HepG2 (cell line): ENCODE measurements around the gene ARHGDIG. TPM values are rescaled to one million over a fixed set of nuclear protein-coding genes. Genes with fewer than 3 reads are reported as not detected.

Experiments
- ATAC-seq: fragments of 200-7000 bp; cut with Tn5 transposase; 3 replicates; pipeline ENCODE4 v1.9.1; 2020; ENCODE audit warnings: mild to moderate bottlenecking, moderate library complexity
- BruUV-seq: library from RNA; stranded (reverse); fragments of 400-500 nt; replicated peaks from 2 replicates; lab custom pipeline; 2021; lab: Mats Ljungman, UMichigan
- CTCF ChIA-PET: fragments of 300-600 bp; formaldehyde crosslinking; extraction: SDS; loops from one replicate; lab custom pipeline; 2021; ENCODE audit warnings: low total read pairs, inconsistent platforms, low intra/inter-chr PET ratio; lab: Yijun Ruan, JAX
- POLR2A ChIA-PET: fragments of 350-600 bp; sonication (Branson Sonifier 250); formaldehyde crosslinking; loops from one replicate; lab custom pipeline; 2020; ENCODE audit warnings: antibody characterized with exemption, inconsistent platforms; lab: Yijun Ruan, JAX
- DNase-seq: peaks from one replicate; pipeline ENCODE4 v3.0.0-alpha.2; 2015; ENCODE audit warnings: low spot score
- FAIRE-seq: peaks from 3 replicates; lab custom pipeline; 2011; peaks lifted over from hg19 to GRCh38; lab: Jason Lieb, UNC
- H2AFZ ChIP-seq: one replicate; pipeline ENCODE4 v1.6.1; 2011; ENCODE audit warnings: low read length, inconsistent platforms
- H3K27ac ChIP-seq: fragments of 300-600 bp; 3 replicates; pipeline ENCODE4 v1.8.0; 2011; ENCODE audit warnings: mixed run types, mild to moderate bottlenecking, mixed read lengths, low read length, inconsistent platforms; ENCODE audit not compliant: insufficient read depth; ENCODE audit errors: extremely low read length
- H3K27me3 ChIP-seq, 2 experiments: fragments of 200-600 bp in 1 of 2; 2 replicates in 1 of 2; 3 replicates in 1 of 2; pipeline versions ENCODE4 v1.6.0 to v1.8.0; 2011; ENCODE audit warnings: low read length in 2 of 2, mild to moderate bottlenecking in 2 of 2, moderate library complexity in 2 of 2, inconsistent platforms in 1 of 2; ENCODE audit not compliant: insufficient read depth in 2 of 2, control insufficient read depth in 1 of 2
- H3K36me3 ChIP-seq, 2 experiments: fragments of 200-600 bp in 1 of 2; replicated peaks in 1 of 2; 2 replicates in 1 of 2; 3 replicates in 1 of 2; pipeline versions ENCODE4 v1.5.1 to v1.8.0; 2011; ENCODE audit warnings: low read length in 2 of 2, inconsistent platforms in 1 of 2; ENCODE audit not compliant: insufficient read depth in 2 of 2, control insufficient read depth in 1 of 2
- H3K4me1 ChIP-seq: 2 replicates; pipeline ENCODE4 v1.5.1; 2012; ENCODE audit warnings: low read length, inconsistent platforms; ENCODE audit not compliant: insufficient read depth
- H3K4me2 ChIP-seq: 2 replicates; pipeline ENCODE4 v1.6.0; 2011; ENCODE audit warnings: low read depth, low read length, inconsistent platforms
- H3K4me3 ChIP-seq, 3 experiments: fragments of 200-600 bp in 1 of 3; sonication (generic), shearing (Covaris generic) in 1 of 3; replicated peaks in 1 of 3; 2 replicates each; pipeline ENCODE4 v1.5.1; 2011 to 2016; ENCODE audit warnings: low read length in 3 of 3, inconsistent platforms in 2 of 3, low read depth in 2 of 3, mild to moderate bottlenecking in 2 of 3, control low read depth in 1 of 3, mixed read lengths in 1 of 3; ENCODE audit not compliant: insufficient read depth in 1 of 3
- H3K79me2 ChIP-seq: one replicate; pipeline ENCODE4 v1.6.1; 2011; ENCODE audit warnings: low read length, inconsistent platforms; ENCODE audit not compliant: insufficient read depth
- H3K9ac ChIP-seq: 2 replicates; pipeline ENCODE4 v1.6.0; 2011; ENCODE audit warnings: mild to moderate bottlenecking, low read depth, low read length, inconsistent platforms; ENCODE audit not compliant: insufficient read depth
- H3K9me3 ChIP-seq: 2 replicates; pipeline ENCODE4 v1.5.1; 2012; ENCODE audit warnings: mild to moderate bottlenecking, low read length
- H4K20me1 ChIP-seq: 2 replicates; pipeline ENCODE4 v1.6.0; 2011; ENCODE audit warnings: inconsistent platforms, mild to moderate bottlenecking, low read length, moderate library complexity; ENCODE audit not compliant: insufficient read depth
- MED13 ChIP-seq: sonication (generic); formaldehyde crosslinking; IDR thresholded peaks from 2 replicates; pipeline ENCODE4 v1.5.0; 2020; ENCODE audit warnings: missing genetic modification reagents
- NR2F2 ChIP-seq: IDR thresholded peaks from 2 replicates; pipeline ENCODE4 v1.6.1; 2012; ENCODE audit warnings: low read depth, inconsistent platforms, borderline replicate concordance
- PAWR ChIP-seq: sonication (generic); formaldehyde crosslinking; IDR thresholded peaks from 2 replicates; pipeline ENCODE4 v1.4.0; 2020; ENCODE audit warnings: missing genetic modification reagents, mild to moderate bottlenecking, borderline replicate concordance
- PHF21A ChIP-seq: sonication (generic); formaldehyde crosslinking; IDR thresholded peaks from 2 replicates; pipeline ENCODE4 v1.5.0; 2020; ENCODE audit warnings: mild to moderate bottlenecking, missing genetic modification reagents
- PTBP1 ChIP-seq: fragments of 200-400 bp; formaldehyde crosslinking; IDR thresholded peaks from 2 replicates; pipeline ENCODE4 v1.6.1; 2018; ENCODE audit warnings: low read length, low read depth; ENCODE audit not compliant: poor library complexity, severe bottlenecking
- SOX5 ChIP-seq: IDR thresholded peaks from 2 replicates; pipeline ENCODE4 v1.6.1; 2016; ENCODE audit warnings: borderline replicate concordance
- TCF12 ChIP-seq, 2 experiments: fragments of 450-650 bp in 1 of 2; sonication (generic) in 1 of 2; formaldehyde crosslinking in 1 of 2; IDR thresholded peaks; 2 replicates each; pipeline versions ENCODE4 v1.6.1 to v1.8.0; 2017 to 2022; ENCODE audit warnings: antibody characterized with exemption in 1 of 2, mild to moderate bottlenecking in 1 of 2, missing genetic modification reagents in 1 of 2, moderate library complexity in 1 of 2
- ZNF737 ChIP-seq: sonication (generic); formaldehyde crosslinking; IDR thresholded peaks from 2 replicates; pipeline ENCODE4 v1.5.0; 2020; ENCODE audit warnings: missing genetic modification reagents, mild to moderate bottlenecking, borderline replicate concordance
- ZSCAN12 ChIP-seq: sonication (generic); formaldehyde crosslinking; IDR thresholded peaks from 2 replicates; pipeline ENCODE4 v1.9.0; 2021; ENCODE audit warnings: mild to moderate bottlenecking, missing genetic modification reagents
- WGBS: methylation state at CpG from one replicate; pipeline ENCODE4 v1.1.6; 2017; ENCODE audit warnings: low lambda C conversion rate; 5-methylcytosine and 5-hydroxymethylcytosine counted together
- in situ Hi-C: cut with HindIII; loops from 2 replicates; pipeline ENCODE4 v1.10.0; 2017; ENCODE audit warnings: low pct_unique_long_range_greater_than_20kb; ENCODE audit not compliant: extremely low pct_ligation_motif_present
- intact Hi-C: fragments of 100-400 bp; cut with micrococcal nuclease; formaldehyde crosslinking; loops from one replicate; pipeline ENCODE4 v1.10.0; 2022; ENCODE audit not compliant: unreplicated experiment
- polyA plus RNA-seq, 8 experiments: library from polyadenylated mRNA; depleted of rRNA in 3 of 8; stranded (reverse) in 7 of 8; unstranded in 1 of 8; fragments of >200 nt; fragmentation: Illumina TruSeq in 4 of 8; extraction: Trizol in 4 of 8; gene quantifications; 2 replicates each; pipeline versions ENCODE4 v1.2.1 to v1.2.3, GENCODE V29; 2011 to 2016; ENCODE audit warnings: low read depth in 4 of 8, missing spikeins in 1 of 8, mixed read lengths in 1 of 8; ENCODE audit not compliant: insufficient read depth in 1 of 8
- total RNA-seq, 5 experiments: library from RNA; depleted of rRNA; stranded (reverse); fragments of >200 nt; fragmentation: Illumina TruSeq; extraction: Trizol; gene quantifications; 2 replicates each; pipeline ENCODE4 v1.2.3, GENCODE V29; 2016; ENCODE audit warnings: low read depth in 1 of 5
- TF ChIP-seq, protein P1 (sequence below): IDR thresholded peaks from 2 replicates; pipeline ENCODE4 v1.6.1; 2016; ENCODE audit warnings: low read depth, control low read depth
- TF ChIP-seq, protein P2 (sequence below): IDR thresholded peaks from 2 replicates; pipeline ENCODE4 v1.4.0; 2020; ENCODE audit warnings: mild to moderate bottlenecking, missing genetic modification reagents
- TF ChIP-seq, protein P3 (sequence below): sonication (generic); formaldehyde crosslinking; IDR thresholded peaks from 2 replicates; pipeline ENCODE4 v1.9.0; 2021; ENCODE audit warnings: mild to moderate bottlenecking, missing genetic modification reagents

Gene ARHGDIG
- total and polyA plus RNA-seq, 2 of the 13 experiments (the other 11 are each of a cell fraction or from before 2014, with no cell fraction given): 0.24 to 0.48 TPM

DNA sequence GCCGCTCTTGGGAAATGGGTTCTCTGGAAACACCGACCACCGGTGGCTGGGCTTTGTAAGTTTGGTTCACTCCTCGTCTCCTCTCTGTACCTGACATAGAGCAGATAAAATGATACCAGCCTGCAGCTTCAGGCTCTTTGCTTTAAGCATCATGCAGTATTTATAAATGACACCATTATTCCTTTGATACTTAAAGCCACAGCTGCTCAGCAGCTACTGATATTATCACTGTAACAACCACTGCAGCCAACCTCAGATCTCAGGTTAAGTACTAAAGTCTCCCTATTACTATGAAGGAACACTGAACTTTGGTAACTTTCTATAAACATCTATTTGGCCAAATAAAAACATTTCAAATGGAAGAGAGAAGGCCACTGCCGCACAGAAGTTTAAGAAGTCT is 37.2 kb downstream of the ARHGDIG start:
- POLR2A ChIA-PET: no interaction called here
- in situ Hi-C loops (no loop called here), intact Hi-C loops (no loop called here)
- no peaks in the 10 kb centered on the region for H3K27me3 ChIP-seq
- H3K79me2 ChIP-seq: peaks cover 64% of the 10 kb centered on the region
- DNase-seq (no peak), FAIRE-seq (no peak), ATAC-seq (no peak)
- CTCF ChIA-PET: no interaction called here
- no peaks in the 10 kb centered on the region for H3K9me3 ChIP-seq
- H3K4me2 ChIP-seq: no peak overlapping the region
- peaks cover 31 to 66% of the 10 kb centered on the region in 2 experiments; a peak in 4 of 5 replicates for H3K36me3 ChIP-seq
- peaks cover 43% of the 10 kb centered on the region; the same call in 1 of the 2 replicates for H4K20me1 ChIP-seq
- no peak overlapping the region for H2AFZ ChIP-seq
- no peaks in the 10 kb centered on the region for H3K4me1 ChIP-seq
- H3K4me3 ChIP-seq: no peak overlapping the region
- WGBS: 97% methylated on average over 5 of the region's 5 CpGs
- no TSS peak for BruUV-seq
- no peak overlapping the region for H3K9ac ChIP-seq
- H3K27ac ChIP-seq: no peak overlapping the region
- TF ChIP-seq PAWR (CRISPR knock-in tag): no peak
- no peak for TF ChIP-seq PHF21A
- TF ChIP-seq, protein P1, sequence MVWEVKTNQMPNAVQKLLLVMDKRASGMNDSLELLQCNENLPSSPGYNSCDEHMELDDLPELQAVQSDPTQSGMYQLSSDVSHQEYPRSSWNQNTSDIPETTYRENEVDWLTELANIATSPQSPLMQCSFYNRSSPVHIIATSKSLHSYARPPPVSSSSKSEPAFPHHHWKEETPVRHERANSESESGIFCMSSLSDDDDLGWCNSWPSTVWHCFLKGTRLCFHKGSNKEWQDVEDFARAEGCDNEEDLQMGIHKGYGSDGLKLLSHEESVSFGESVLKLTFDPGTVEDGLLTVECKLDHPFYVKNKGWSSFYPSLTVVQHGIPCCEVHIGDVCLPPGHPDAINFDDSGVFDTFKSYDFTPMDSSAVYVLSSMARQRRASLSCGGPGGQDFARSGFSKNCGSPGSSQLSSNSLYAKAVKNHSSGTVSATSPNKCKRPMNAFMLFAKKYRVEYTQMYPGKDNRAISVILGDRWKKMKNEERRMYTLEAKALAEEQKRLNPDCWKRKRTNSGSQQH: no peak
- no peak for TF ChIP-seq MED13
- no peak for TF ChIP-seq TCF12 (IDR thresholded peaks at IDR 0.05)
- TF ChIP-seq TCF12 (CRISPR knock-in tag; IDR thresholded peaks at IDR 0.05): no peak
- TF ChIP-seq, protein P2, sequence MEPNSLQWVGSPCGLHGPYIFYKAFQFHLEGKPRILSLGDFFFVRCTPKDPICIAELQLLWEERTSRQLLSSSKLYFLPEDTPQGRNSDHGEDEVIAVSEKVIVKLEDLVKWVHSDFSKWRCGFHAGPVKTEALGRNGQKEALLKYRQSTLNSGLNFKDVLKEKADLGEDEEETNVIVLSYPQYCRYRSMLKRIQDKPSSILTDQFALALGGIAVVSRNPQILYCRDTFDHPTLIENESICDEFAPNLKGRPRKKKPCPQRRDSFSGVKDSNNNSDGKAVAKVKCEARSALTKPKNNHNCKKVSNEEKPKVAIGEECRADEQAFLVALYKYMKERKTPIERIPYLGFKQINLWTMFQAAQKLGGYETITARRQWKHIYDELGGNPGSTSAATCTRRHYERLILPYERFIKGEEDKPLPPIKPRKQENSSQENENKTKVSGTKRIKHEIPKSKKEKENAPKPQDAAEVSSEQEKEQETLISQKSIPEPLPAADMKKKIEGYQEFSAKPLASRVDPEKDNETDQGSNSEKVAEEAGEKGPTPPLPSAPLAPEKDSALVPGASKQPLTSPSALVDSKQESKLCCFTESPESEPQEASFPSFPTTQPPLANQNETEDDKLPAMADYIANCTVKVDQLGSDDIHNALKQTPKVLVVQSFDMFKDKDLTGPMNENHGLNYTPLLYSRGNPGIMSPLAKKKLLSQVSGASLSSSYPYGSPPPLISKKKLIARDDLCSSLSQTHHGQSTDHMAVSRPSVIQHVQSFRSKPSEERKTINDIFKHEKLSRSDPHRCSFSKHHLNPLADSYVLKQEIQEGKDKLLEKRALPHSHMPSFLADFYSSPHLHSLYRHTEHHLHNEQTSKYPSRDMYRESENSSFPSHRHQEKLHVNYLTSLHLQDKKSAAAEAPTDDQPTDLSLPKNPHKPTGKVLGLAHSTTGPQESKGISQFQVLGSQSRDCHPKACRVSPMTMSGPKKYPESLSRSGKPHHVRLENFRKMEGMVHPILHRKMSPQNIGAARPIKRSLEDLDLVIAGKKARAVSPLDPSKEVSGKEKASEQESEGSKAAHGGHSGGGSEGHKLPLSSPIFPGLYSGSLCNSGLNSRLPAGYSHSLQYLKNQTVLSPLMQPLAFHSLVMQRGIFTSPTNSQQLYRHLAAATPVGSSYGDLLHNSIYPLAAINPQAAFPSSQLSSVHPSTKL (CRISPR knock-in tag): no peak
- TF ChIP-seq ZNF737: no peak
- no peak for TF ChIP-seq ZSCAN12
- TF ChIP-seq NR2F2: no peak
- no peak for TF ChIP-seq SOX5 (CRISPR knock-in tag)
- TF ChIP-seq PTBP1: no peak
- TF ChIP-seq, protein P3, sequence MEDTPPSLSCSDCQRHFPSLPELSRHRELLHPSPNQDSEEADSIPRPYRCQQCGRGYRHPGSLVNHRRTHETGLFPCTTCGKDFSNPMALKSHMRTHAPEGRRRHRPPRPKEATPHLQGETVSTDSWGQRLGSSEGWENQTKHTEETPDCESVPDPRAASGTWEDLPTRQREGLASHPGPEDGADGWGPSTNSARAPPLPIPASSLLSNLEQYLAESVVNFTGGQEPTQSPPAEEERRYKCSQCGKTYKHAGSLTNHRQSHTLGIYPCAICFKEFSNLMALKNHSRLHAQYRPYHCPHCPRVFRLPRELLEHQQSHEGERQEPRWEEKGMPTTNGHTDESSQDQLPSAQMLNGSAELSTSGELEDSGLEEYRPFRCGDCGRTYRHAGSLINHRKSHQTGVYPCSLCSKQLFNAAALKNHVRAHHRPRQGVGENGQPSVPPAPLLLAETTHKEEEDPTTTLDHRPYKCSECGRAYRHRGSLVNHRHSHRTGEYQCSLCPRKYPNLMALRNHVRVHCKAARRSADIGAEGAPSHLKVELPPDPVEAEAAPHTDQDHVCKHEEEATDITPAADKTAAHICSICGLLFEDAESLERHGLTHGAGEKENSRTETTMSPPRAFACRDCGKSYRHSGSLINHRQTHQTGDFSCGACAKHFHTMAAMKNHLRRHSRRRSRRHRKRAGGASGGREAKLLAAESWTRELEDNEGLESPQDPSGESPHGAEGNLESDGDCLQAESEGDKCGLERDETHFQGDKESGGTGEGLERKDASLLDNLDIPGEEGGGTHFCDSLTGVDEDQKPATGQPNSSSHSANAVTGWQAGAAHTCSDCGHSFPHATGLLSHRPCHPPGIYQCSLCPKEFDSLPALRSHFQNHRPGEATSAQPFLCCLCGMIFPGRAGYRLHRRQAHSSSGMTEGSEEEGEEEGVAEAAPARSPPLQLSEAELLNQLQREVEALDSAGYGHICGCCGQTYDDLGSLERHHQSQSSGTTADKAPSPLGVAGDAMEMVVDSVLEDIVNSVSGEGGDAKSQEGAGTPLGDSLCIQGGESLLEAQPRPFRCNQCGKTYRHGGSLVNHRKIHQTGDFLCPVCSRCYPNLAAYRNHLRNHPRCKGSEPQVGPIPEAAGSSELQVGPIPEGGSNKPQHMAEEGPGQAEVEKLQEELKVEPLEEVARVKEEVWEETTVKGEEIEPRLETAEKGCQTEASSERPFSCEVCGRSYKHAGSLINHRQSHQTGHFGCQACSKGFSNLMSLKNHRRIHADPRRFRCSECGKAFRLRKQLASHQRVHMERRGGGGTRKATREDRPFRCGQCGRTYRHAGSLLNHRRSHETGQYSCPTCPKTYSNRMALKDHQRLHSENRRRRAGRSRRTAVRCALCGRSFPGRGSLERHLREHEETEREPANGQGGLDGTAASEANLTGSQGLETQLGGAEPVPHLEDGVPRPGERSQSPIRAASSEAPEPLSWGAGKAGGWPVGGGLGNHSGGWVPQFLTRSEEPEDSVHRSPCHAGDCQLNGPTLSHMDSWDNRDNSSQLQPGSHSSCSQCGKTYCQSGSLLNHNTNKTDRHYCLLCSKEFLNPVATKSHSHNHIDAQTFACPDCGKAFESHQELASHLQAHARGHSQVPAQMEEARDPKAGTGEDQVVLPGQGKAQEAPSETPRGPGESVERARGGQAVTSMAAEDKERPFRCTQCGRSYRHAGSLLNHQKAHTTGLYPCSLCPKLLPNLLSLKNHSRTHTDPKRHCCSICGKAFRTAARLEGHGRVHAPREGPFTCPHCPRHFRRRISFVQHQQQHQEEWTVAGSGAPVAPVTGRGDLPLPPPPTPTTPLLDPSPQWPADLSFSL: no peak
